Measurements from ENCODE around the gene GCN1.
"Not testable (repeated sequence)": the region's sequence is repeated elsewhere in the genome, so short reads cannot be mapped to it uniquely, and the experiment has no call there.

Gene GCN1

GRCh38 chr12:120216742-120217605, 22.5 kb upstream of the GCN1 start:
- DNase-seq = no peak
- in situ Hi-C loops (cut with MboI; ENCODE audit: low pct_unique_long_range_greater_than_20kb, low sequenced_read_pairs) = no loop called here

DNA sequence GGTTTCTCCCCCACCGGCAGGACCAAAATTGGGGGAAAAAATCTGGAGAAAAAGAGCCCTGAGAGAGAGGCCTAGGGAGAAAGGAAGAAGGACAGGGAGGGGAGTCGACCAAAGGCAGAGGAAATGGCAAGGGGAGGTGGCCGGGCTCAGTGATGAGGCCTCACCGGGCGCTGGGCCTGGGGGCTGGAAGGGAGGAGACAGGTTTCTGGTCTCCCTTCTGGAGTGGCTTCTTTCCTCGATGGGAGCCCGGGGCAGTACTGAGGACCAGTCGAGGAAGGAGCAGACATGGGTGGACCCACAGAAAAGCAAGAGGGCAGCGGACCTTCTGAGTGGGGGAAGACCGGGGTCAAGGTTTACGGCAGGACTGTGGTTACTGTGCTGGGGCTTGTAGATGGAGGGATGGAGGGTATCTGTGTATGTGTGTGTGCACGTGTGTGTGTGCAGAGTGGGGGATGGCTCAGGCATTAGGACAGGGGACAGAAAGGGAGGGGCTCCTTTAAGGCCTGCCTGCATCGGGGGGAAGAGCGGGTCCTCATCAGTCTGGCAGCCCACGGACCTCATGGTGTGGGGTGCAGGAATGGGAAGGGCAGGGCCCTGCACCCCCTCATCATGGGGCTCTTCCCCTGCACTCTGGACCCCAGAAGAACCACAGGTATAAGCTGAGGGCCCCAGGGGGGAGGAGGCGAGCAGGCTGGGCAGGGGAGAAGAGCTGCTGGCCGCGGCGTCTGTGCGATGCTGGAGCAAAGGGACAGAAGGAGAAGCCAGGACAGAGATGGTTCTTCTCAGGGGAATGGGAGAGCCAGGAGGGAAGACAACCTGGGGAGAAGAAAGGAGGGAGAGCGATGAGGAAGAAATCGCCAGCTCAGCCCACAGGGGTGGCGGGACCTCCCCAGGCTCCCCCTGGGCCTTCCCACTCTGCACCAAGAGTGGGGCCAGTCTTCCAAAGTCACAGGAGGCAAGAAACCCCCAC, 21.5 kb upstream of the GCN1 start:
- DNase-seq = no peak
- in situ Hi-C loops (cut with MboI; ENCODE audit: low pct_unique_long_range_greater_than_20kb, low sequenced_read_pairs) = no loop called here

DNA sequence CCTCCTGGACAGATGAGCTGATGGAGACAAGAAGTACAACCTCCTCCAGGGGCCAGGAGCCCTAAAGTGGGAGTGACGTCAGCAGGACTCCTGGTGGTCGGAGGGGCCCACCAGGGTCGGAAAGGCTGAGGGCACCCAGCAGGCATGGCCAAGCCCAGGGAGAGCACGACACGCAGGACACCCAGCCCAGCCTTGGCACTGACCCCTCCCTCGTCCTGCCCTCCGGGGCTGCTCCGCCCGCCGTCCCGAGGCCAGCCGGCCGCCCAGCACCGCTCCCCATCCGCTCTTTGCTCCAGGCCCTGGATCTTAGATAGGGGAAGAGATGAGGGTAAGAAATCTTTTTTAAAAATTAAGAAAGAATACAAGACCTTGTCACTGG, 20.8 kb upstream of the GCN1 start:
- DNase-seq = no peak
- in situ Hi-C loops (cut with MboI; ENCODE audit: low pct_unique_long_range_greater_than_20kb, low sequenced_read_pairs) = no loop called here

DNA sequence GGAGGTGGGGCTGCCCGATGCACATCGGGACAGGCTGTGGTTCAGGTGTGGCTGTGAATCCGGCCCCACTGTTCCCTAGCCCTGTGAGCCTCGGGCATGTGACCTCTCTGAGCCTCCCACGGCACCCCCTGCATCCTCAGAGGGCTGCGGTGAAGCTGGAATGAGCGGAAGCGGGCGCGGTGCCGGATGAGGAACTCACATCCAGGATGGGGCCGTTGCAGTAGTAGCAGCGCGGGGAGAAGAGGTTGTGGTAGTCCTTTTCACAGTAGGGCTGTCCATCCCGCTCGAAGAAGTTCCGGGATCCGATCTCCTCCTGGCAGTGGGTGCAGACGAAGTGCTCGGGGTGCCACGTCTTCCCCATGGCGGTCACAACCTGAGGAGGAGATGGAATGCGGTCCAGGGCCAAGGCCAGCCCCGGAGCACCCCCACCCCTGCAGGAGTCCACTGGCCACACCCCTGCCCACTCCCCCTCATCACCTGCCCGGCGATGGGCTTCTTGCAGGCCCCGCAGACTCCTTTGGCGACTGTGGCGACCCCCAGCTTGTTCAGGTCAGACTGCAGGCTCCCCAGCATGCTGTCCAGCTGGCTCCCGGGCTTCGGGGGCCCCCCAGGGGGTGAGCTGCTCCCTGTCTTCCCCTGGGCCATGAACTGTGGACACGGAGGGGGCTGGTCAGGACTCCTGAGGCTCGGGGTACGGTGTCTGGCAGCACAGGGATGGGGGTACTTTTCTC, 20.3 kb upstream of the GCN1 start:
- DNase-seq = no peak
- in situ Hi-C loops (cut with MboI; ENCODE audit: low pct_unique_long_range_greater_than_20kb, low sequenced_read_pairs) = no loop called here

DNA sequence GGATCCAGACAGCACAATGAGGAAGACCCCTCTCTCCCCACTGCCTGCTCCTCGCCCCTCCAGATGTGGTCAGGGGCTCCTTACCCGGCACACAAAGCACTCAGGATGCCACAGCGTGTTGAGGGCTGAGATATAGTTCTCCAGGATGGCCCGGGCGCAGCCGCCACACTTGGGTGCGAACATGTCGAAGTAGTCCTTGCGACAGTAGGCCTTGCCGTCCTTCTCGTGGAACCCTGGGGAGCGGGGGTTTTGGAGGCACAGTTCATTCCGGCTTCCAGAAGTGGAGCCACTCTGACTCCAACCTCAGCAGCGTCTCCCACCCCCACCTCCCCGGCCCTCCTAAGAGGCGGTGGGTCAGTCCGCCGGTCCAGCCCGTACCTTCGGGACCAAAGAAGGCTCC, 19.2 kb upstream of the GCN1 start:
- in situ Hi-C loops (cut with MboI; ENCODE audit: low pct_unique_long_range_greater_than_20kb, low sequenced_read_pairs) = no loop called here
- DNase-seq = no peak

DNA sequence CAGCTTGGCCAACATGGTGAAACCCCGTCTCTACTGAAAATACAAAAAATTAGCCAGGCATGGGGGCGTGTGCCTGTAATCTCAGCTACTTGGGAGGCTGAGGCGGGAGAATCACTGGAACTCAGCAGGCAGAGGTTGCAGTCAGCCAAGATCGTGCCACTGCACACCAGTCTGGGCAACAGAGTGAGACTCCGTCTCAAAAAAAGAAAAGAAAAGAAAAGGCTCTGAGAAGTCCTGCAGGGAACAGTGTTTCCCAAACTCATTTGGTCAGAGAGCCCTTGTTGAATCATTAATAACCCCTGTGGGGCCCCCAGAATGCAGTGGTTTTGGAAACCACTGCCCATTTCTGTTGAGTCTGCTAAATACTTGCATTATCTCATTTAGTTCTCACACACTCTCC, 18.7 kb upstream of the GCN1 start:
- DNase-seq; in situ Hi-C loops (cut with MboI; ENCODE audit: low pct_unique_long_range_greater_than_20kb, low sequenced_read_pairs): not testable (repeated sequence)

- in situ Hi-C loops (cut with MboI; ENCODE audit: low pct_unique_long_range_greater_than_20kb, low sequenced_read_pairs) = no loop called here
- no peak for DNase-seq
Observed at GRCh38 chr12:120212301-120212700, 17.8 kb upstream of the GCN1 start.

DNA sequence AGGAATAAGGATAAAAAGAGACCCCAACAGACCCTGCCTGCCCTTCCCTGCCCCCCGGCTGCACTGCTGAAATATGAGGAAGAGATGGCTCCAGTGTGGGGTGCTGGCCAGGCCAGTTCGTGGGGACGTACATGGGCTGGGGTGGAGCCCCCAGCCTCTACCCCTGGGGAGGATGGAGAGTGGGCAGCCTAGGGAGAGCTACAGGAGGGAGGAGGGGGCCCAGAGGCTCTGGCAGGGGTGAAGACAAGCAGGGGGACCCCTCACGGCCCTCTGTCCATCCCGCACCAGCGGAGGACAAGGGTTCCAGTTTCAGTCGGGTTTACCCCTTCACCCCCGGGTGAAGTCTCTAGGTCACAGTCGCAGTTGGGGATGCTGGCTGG, 17.4 kb upstream of the GCN1 start:
- DNase-seq = no peak
- in situ Hi-C loops (cut with MboI; ENCODE audit: low pct_unique_long_range_greater_than_20kb, low sequenced_read_pairs) = no loop called here

- in situ Hi-C loops (cut with MboI; ENCODE audit: low pct_unique_long_range_greater_than_20kb, low sequenced_read_pairs) = no loop called here
- no peak for DNase-seq
Observed at GRCh38 chr12:120211243-120211903, 16.9 kb upstream of the GCN1 start.

GRCh38 chr12:120209851-120210250, 15.3 kb upstream of the GCN1 start:
- in situ Hi-C loops (cut with MboI; ENCODE audit: low pct_unique_long_range_greater_than_20kb, low sequenced_read_pairs) = no loop called here
- no peak for DNase-seq

- DNase-seq = no peak
- in situ Hi-C loops (cut with MboI; ENCODE audit: low pct_unique_long_range_greater_than_20kb, low sequenced_read_pairs) = no loop called here
Observed at GRCh38 chr12:120207227-120207626, 12.7 kb upstream of the GCN1 start.

DNA sequence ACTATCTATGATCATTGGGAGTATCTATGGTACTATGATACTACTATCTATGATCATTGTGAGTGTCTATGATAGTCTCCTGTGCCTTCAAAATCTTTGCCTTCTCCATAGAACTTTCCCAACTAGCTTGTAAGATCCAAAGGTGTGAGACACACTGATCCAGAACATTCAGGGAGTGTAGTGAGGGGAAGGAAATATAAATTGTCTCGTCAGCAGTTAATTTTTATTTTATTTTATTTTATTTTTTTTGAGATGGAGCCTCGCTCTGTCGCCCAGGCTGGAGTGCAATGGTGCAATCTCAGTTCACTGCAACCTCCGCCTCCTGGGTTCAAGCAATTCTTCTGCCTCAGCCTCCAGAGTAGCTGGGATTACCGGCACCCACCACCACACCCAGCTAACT, 12.3 kb upstream of the GCN1 start:
- DNase-seq; in situ Hi-C loops (cut with MboI; ENCODE audit: low pct_unique_long_range_greater_than_20kb, low sequenced_read_pairs): not testable (repeated sequence)

GRCh38 chr12:120206228-120206627, 11.7 kb upstream of the GCN1 start:
- no peak for DNase-seq
- in situ Hi-C loops (cut with MboI; ENCODE audit: low pct_unique_long_range_greater_than_20kb, low sequenced_read_pairs) = no loop called here

- in situ Hi-C loops (cut with MboI; ENCODE audit: low pct_unique_long_range_greater_than_20kb, low sequenced_read_pairs) = no loop called here
Observed at GRCh38 chr12:120204171-120204570, 9.7 kb upstream of the GCN1 start.

DNA sequence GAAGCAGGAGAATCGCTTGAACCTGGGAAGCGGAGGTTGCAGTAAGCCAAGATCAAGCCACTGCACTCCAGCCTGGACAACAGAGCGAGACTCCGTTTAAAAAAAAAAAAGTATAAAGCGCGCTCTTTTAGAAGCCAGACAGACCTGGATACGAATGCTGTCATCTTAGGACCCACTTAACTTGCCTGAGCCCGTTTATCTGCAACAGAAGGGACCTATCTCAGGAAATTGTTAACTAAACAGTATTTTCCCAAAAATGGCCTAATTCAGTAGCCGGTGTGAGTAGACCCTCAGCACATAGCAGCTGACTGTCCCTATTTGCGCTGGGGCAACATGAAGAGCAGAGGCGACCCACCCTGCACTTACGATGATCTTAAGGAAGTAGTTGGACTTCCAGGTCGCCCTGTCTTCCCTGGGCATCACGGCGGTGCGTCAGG, 5.9 kb upstream of the GCN1 start:
- DNase-seq = no peak
- in situ Hi-C loops (cut with MboI; ENCODE audit: low pct_unique_long_range_greater_than_20kb, low sequenced_read_pairs) = no loop called here

More at GRCh38 chr12:120204171-120204570, 9.7 kb upstream of the GCN1 start:
- DNase-seq = no peak

DNA sequence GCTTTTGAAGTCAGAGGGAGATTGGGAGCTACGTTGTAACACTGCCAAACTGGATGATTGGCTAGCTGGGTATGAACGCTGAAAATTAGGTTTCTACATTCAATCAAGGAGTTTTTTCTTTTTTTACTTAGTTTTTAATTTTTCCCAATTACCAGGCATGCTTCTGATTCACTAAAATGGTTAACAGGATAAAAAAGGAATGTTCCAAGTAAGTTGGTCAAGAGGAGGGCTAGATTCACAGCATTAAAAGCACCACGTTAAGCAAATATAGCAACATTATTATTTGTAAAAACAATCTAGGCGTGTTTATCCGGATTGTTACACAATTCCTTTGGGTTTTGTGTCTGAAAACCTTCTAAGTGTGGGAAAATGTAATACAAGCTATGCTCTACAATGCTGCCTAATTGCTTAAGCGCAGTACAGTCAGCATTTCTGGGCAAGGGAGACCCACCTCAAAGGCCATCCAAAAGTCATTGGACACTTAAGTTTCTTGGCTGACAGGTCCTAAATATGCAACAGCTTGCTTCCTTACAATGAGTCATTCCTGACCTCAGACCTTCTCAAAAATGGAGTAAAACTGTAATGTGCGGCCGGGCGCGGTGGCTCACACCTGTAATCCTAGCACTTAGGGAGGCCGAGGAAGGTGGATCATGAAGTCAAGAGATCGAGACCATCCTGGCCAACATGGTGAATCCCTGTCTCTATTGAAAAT, 5.2 kb upstream of the GCN1 start:
- in situ Hi-C loops (cut with MboI; ENCODE audit: low pct_unique_long_range_greater_than_20kb, low sequenced_read_pairs) = no loop called here

DNA sequence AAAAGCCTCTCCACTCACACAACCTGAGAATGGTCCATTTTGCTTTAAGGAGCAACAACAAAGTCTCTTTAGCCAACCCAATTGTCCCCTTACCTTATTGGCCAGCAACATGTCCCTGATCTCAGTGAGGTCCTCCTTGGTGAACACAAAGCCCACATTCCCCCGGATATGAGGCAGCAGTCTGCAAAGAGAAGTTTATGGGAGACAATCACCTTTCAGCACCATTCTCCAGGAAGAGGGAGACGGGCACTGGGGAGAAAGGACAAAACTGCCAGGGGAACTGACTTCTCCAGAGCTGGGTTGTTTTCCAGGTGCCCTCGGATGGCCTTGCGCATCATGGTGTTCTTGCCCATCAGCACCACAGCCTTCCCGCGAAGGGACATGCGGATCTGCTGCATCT, 4.5 kb upstream of the GCN1 start:
- no peak for DNase-seq
- in situ Hi-C loops (cut with MboI; ENCODE audit: low pct_unique_long_range_greater_than_20kb, low sequenced_read_pairs) = no loop called here

More for the DNA sequence above, 5.2 kb upstream of the GCN1 start:
- DNase-seq = peak; percentile 23

- in situ Hi-C loops (cut with MboI; ENCODE audit: low pct_unique_long_range_greater_than_20kb, low sequenced_read_pairs) = no loop called here
Observed at GRCh38 chr12:120197542-120197887, 3.0 kb upstream of the GCN1 start.

More at GRCh38 chr12:120197542-120197887, 3.0 kb upstream of the GCN1 start:
- no peak for DNase-seq
